HG02588 (cell line): ENCODE data around the gene DNAJC19.

Source experiments
- ATAC-seq: cut with Tn5 transposase; IDR thresholded peaks from one replicate; pipeline ENCODE4 v1.9.1; 2021; ENCODE audit warnings: mild to moderate bottlenecking, moderate library complexity; ENCODE audit not compliant: unreplicated experiment

Gene DNAJC19

GRCh38 chr3:180962530-180962929 is 27.0 kb downstream of the DNAJC19 start:
- no peak for ATAC-seq

GRCh38 chr3:180961552-180961951 is 28.0 kb downstream of the DNAJC19 start:
- no peak for ATAC-seq

- ATAC-seq: no peak
Observed at GRCh38 chr3:180961087-180961486, 28.4 kb downstream of the DNAJC19 start.

GRCh38 chr3:180959691-180960090 is 29.8 kb downstream of the DNAJC19 start:
- ATAC-seq: no peak

GRCh38 chr3:180947761-180948390 is 41.7 kb downstream of the DNAJC19 start:
- ATAC-seq: peak; percentile 76

- no peak for ATAC-seq
Observed at GRCh38 chr3:180940826-180941225, 48.7 kb downstream of the DNAJC19 start.

GRCh38 chr3:180934638-180935037 is 54.9 kb downstream of the DNAJC19 start:
- no peak for ATAC-seq
